NCI-H526 (cell line): Measurements from ENCODE around the gene ATG16L2.
"Not testable (repeated sequence)": the region's sequence is repeated elsewhere in the genome, so short reads cannot be mapped to it uniquely, and the experiment has no call there.

ENCODE experiments used
- DNase-seq, 2 experiments: peaks; one replicate each; lab custom pipeline; 2025; lab: John Stamatoyannopoulos, UW

ATG16L2 gene

GRCh38 chr11:72806378-72806777, 7.8 kb upstream of the ATG16L2 start:
- not testable (repeated sequence) for DNase-seq

GRCh38 chr11:72807021-72807693, 7.1 kb upstream of the ATG16L2 start:
- DNase-seq = no peak

GRCh38 chr11:72807792-72808191, 6.4 kb upstream of the ATG16L2 start:
- no peak for DNase-seq

- DNase-seq = no peak
Measured at GRCh38 chr11:72808331-72808798, 5.8 kb upstream of the ATG16L2 start.

GRCh38 chr11:72811686-72812085, 2.5 kb upstream of the ATG16L2 start:
- not testable (repeated sequence) for DNase-seq

GRCh38 chr11:72812604-72812966, 1.6 kb upstream of the ATG16L2 start:
- DNase-seq = peak; percentile 83 to 84

- peak; percentile 80 to 87 for DNase-seq
Measured at GRCh38 chr11:72812967-72813739, 1.1 kb upstream of the ATG16L2 start.

GRCh38 chr11:72813740-72814285, 398 bp upstream of the ATG16L2 start:
- DNase-seq = peak; percentile 82 to 96

- DNase-seq = peak in 1 of 2 experiments; percentile 85
Measured at GRCh38 chr11:72815110-72815618, 953 bp downstream of the ATG16L2 start.

GRCh38 chr11:72816404-72816990, 2.3 kb downstream of the ATG16L2 start:
- DNase-seq = no peak

- DNase-seq = no peak
Measured at GRCh38 chr11:72817966-72818365, 3.8 kb downstream of the ATG16L2 start.

GRCh38 chr11:72818971-72819370, 4.8 kb downstream of the ATG16L2 start:
- no peak for DNase-seq

- no peak for DNase-seq
Measured at GRCh38 chr11:72820439-72821139, 6.4 kb downstream of the ATG16L2 start.

- DNase-seq = peak in 1 of 2 experiments; percentile 84
Measured at GRCh38 chr11:72821221-72821919, 7.2 kb downstream of the ATG16L2 start.

GRCh38 chr11:72821920-72822799, 7.9 kb downstream of the ATG16L2 start:
- DNase-seq = peak; percentile 90 to 98

- DNase-seq = no peak
Measured at GRCh38 chr11:72823105-72823804, 9.0 kb downstream of the ATG16L2 start.

- no peak for DNase-seq
Measured at GRCh38 chr11:72824020-72824419, 9.8 kb downstream of the ATG16L2 start.

- DNase-seq = no peak
Measured at GRCh38 chr11:72824811-72825505, 10.7 kb downstream of the ATG16L2 start.

GRCh38 chr11:72825661-72826060, 11.4 kb downstream of the ATG16L2 start:
- DNase-seq = no peak
